Lung (tissue), 12 donors: ENCODE measurements around the gene TADA2A. TPM values are rescaled to one million over a fixed set of nuclear protein-coding genes. Genes with fewer than 3 reads are reported as not detected.

Experiments
- ATAC-seq: fragments of 200-7000 bp; cut with Tn5 transposase; one replicate; pipeline ENCODE4 v1.9.1; 2020; ENCODE audit warnings: moderate number of reproducible peaks; ENCODE audit not compliant: insufficient read depth, low FRiP score
- DNase-seq, 3 donors: peaks; one replicate each; pipeline ENCODE4 v3.0.0-alpha.2; 2013 to 2017
- H3K27ac ChIP-seq, 2 donors: one replicate each; pipeline ENCODE4 v1.5.1; 2013; ENCODE audit warnings: mild to moderate bottlenecking in 2 of 2, moderate library complexity in 2 of 2, control low read depth in 1 of 2, inconsistent platforms in 1 of 2, low read depth in 1 of 2, low read length in 1 of 2
- H3K27me3 ChIP-seq, 3 donors: one replicate each; pipeline ENCODE4 v1.5.1; 2013; ENCODE audit warnings: low read length in 2 of 3; ENCODE audit not compliant: control insufficient read depth in 3 of 3, insufficient read depth in 3 of 3
- H3K36me3 ChIP-seq, 4 donors: one replicate each; pipeline ENCODE4 v1.5.1; 2013; ENCODE audit warnings: low read length in 4 of 4, mild to moderate bottlenecking in 1 of 4, moderate library complexity in 1 of 4; ENCODE audit not compliant: control insufficient read depth in 4 of 4, insufficient read depth in 4 of 4
- H3K4me1 ChIP-seq, 5 donors: one replicate each; pipeline ENCODE4 v1.5.1; 2013; ENCODE audit warnings: low read length in 5 of 5, mild to moderate bottlenecking in 2 of 5, moderate library complexity in 1 of 5; ENCODE audit not compliant: control insufficient read depth in 5 of 5, insufficient read depth in 5 of 5
- H3K4me3 ChIP-seq: one replicate; pipeline ENCODE4 v1.5.1; 2013; ENCODE audit warnings: mild to moderate bottlenecking, control low read depth, moderate library complexity
- H3K9ac ChIP-seq, 2 donors: one replicate each; pipeline ENCODE4 v1.5.1; 2013; ENCODE audit warnings: low read length in 2 of 2, control low read depth in 1 of 2; ENCODE audit not compliant: insufficient read depth in 1 of 2
- H3K9me3 ChIP-seq, 4 donors: one replicate each; pipeline ENCODE4 v1.5.1; 2013; ENCODE audit warnings: low read length in 3 of 4, mild to moderate bottlenecking in 1 of 4, moderate library complexity in 1 of 4; ENCODE audit not compliant: control insufficient read depth in 4 of 4, insufficient read depth in 3 of 4
- CTCF ChIP-seq: IDR thresholded peaks from 2 replicates; pipeline ENCODE4 v1.5.1; 2012; ENCODE audit warnings: mild to moderate bottlenecking; ENCODE audit errors: control extremely low read depth, extremely low read depth
- WGBS, 2 donors: extraction: QIAGEN DNeasy Blood & Tissue Kit; methylation state at CpG; one replicate each; pipeline ENCODE4 v1.1.7; 2013; 5-methylcytosine and 5-hydroxymethylcytosine counted together
- polyA plus RNA-seq, 2 donors: library from polyadenylated mRNA; stranded (reverse); fragments of 200-250 nt; gene quantifications; one replicate each; pipeline ENCODE4 v1.2.1, GENCODE V29; 2013
- total RNA-seq, 2 donors: library from RNA; depleted of rRNA in 1 of 2; stranded (reverse); fragments of >200 nt in 1 of 2; gene quantifications; one replicate each; pipeline ENCODE4 v1.2.1, GENCODE V29; 2014 to 2021
- donor health status: control.
- donor health status: control.
- donor health status: Bipolar disorder and iron deficiency.
- donor health status: healthy.
- donor health status: DM: yes; HTN: yes; CAD: no.

Gene TADA2A
- total and polyA plus RNA-seq, 4 donors: 7.4 to 28.6 (median 16.9) TPM

GRCh38 chr17:37368577-37368976 lies 38.1 kb upstream of the TADA2A start:
- H3K9me3 ChIP-seq: no peaks in the 10 kb centered on the region
- no peak overlapping the region for H3K4me3 ChIP-seq
- DNase-seq (no peak), ATAC-seq (no peak)
- no peaks in the 10 kb centered on the region for H3K4me1 ChIP-seq
- H3K9ac ChIP-seq: no peak overlapping the region
- H3K36me3 ChIP-seq: no peaks in the 10 kb centered on the region
- no peaks in the 10 kb centered on the region for H3K27me3 ChIP-seq
- TF ChIP-seq CTCF: no peak
- WGBS, 2 donors: 65 to 72% methylated on average over 3 of the region's 3 CpGs
- H3K27ac ChIP-seq: no peak overlapping the region

DNA sequence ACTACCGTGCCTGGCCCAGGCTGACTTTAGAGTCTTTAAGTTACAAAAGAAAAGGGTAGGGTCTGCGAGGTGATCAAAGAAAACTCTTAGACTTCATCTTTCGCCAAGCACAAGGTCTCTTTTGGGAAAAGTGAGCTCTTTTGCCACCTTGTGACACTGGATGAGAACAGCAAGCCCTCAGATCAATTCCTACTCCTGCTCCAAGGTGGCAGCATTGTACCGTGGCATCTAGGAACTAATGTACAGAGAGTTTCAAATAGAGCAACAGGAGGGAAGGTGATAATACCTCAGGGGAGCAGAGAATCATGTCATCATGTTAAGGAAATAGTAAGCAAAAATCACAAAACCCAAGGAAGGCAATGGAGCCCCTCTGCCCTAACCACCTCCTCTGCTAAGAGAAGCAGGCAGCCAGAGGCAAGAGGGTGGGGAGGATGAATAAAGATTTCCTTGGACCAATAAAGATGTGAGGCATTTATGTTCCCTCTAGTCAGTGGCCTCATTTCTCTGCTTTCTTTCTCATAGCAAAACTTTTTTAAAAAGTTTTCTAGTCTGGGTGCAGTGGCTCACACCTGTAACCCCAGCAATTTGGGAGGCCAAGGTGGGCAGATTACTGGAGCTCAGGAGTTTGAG lies 33.0 kb upstream of the TADA2A start:
- no peak overlapping the region for H3K27ac ChIP-seq
- peak; percentile 100 for TF ChIP-seq CTCF
- no peak overlapping the region for H3K4me3 ChIP-seq
- ATAC-seq (peak; percentile 91), DNase-seq (peak; percentile 72 to 89 (median 84))
- no peaks in the 10 kb centered on the region for H3K27me3 ChIP-seq
- no peaks in the 10 kb centered on the region for H3K9me3 ChIP-seq
- H3K4me1 ChIP-seq: no peaks in the 10 kb centered on the region
- WGBS, 2 donors: 8 to 10% methylated on average over 4 of the region's 4 CpGs
- H3K36me3 ChIP-seq: no peaks in the 10 kb centered on the region
- H3K9ac ChIP-seq: no peak overlapping the region

DNA sequence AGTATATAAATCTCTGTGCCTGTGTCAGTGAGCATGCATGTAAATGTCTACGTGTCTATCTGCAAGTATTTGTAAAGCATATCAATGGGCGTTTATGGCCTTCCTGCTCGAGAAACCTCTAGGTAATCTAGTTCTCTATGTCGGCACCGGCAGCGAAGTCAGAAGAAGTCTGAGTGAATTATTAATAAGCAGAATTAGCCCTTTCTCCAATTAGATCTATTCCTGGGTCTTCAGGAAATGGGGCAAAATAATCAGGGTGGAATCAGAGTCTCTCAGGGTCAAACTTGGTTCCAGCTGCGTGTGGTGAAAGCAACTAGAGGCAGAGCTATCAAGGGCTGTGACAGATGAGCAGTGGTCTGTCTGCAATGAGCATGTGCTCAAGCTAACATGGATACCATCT lies 31.0 kb upstream of the TADA2A start, which contains the start of gene C17orf78:
Gene C17orf78, plus strand, starts transcription at position 280 of the 400 bp plus-strand sequence. Its CDS starts 108 bp downstream, at position 388.
- H3K27me3 ChIP-seq: no peaks in the 10 kb centered on the region
- 94 to 96% methylated on average over 7 of the region's 7 CpGs for WGBS, 2 donors
- TF ChIP-seq CTCF: no peak
- no peaks in the 10 kb centered on the region for H3K9me3 ChIP-seq
- no peak within 1 kb of the TSS for H3K27ac ChIP-seq
- DNase-seq (no peak), ATAC-seq (no peak)
- H3K36me3 ChIP-seq: no peaks in the 10 kb centered on the region
- no peaks in the 10 kb centered on the region for H3K4me1 ChIP-seq
- H3K4me3 ChIP-seq: no peak within 1 kb of the TSS
- no peak within 1 kb of the TSS for H3K9ac ChIP-seq

- 79 to 95% methylated on average over 1 of the region's 1 CpG for WGBS, 2 donors
- Histone ChIP-seq H3K27me3 (no peaks in the 10 kb centered on the region), H3K4me1 (no peaks in the 10 kb centered on the region), H3K27ac (no peak overlapping the region), H3K4me3 (no peak overlapping the region), H3K9ac (no peak overlapping the region), H3K9me3 (no peaks in the 10 kb centered on the region), H3K36me3 (no peaks in the 10 kb centered on the region)
- no peak for TF ChIP-seq CTCF
- DNase-seq (no peak), ATAC-seq (no peak)
These were observed 24.6 kb upstream of the TADA2A start for GRCh38 chr17:37382056-37382455.
